K562 (cell line): ENCODE measurements around the gene YTHDF1. TPM values are rescaled to one million over a fixed set of nuclear protein-coding genes. Genes with fewer than 3 reads are reported as not detected.

Experiments
- CHAMP1 ChIP-seq: fragments of 450-650 bp; IDR thresholded peaks from 2 replicates; pipeline ENCODE4 v1.6.1; 2016; ENCODE audit warnings: mild to moderate bottlenecking
- CREM ChIP-seq: IDR thresholded peaks from 2 replicates; pipeline ENCODE4 v1.6.1; 2014; ENCODE audit warnings: antibody characterized with exemption, low read depth
- DIDO1 ChIP-seq: fragments of 450-650 bp; IDR thresholded peaks from 2 replicates; pipeline ENCODE4 v1.6.1; 2016; ENCODE audit warnings: low read depth, missing biosample characterization, missing genetic modification characterization
- ETV5 ChIP-seq: sonication (generic); formaldehyde crosslinking; IDR thresholded peaks from 2 replicates; pipeline ENCODE4 v1.4.0; 2020; ENCODE audit warnings: low read depth, mild to moderate bottlenecking, missing genetic modification reagents
- GTF2A2 ChIP-seq: IDR thresholded peaks from 2 replicates; pipeline ENCODE4 v1.6.1; 2016; ENCODE audit warnings: mild to moderate bottlenecking, missing genetic modification characterization, missing compliant biosample characterization
- KDM2B ChIP-seq: fragments of 250-450 bp; sonication (Bioruptor Pico); IDR thresholded peaks from 2 replicates; pipeline ENCODE4 v1.8.0; 2021; ENCODE audit warnings: mild to moderate bottlenecking, moderate library complexity
- LEF1 ChIP-seq: fragments of 450-650 bp; IDR thresholded peaks from 2 replicates; pipeline ENCODE4 v1.6.1; 2016; ENCODE audit warnings: mild to moderate bottlenecking
- MTF1 ChIP-seq: fragments of 250-450 bp; sonication (Bioruptor Pico); IDR thresholded peaks from 2 replicates; pipeline ENCODE4 v1.9.0; 2021; ENCODE audit warnings: moderate library complexity, mild to moderate bottlenecking, inconsistent platforms, borderline replicate concordance
- NFE2 ChIP-seq: IDR thresholded peaks from 2 replicates; pipeline ENCODE4 v1.6.1; 2014; ENCODE audit warnings: antibody characterized with exemption, low read depth
- POLR2G ChIP-seq: fragments of 200-400 bp; formaldehyde crosslinking; IDR thresholded peaks from 2 replicates; pipeline ENCODE4 v1.6.1; 2017; ENCODE audit warnings: low read depth, mild to moderate bottlenecking, antibody characterized with exemption, low read length, moderate library complexity
- SMARCA4 ChIP-seq: fragments of 450-650 bp; IDR thresholded peaks from 2 replicates; pipeline ENCODE4 v1.6.1; 2016
- ZNF143 ChIP-seq: sonication (generic); formaldehyde crosslinking; IDR thresholded peaks from 2 replicates; pipeline ENCODE4 v1.9.0; 2022; ENCODE audit warnings: mild to moderate bottlenecking, missing genetic modification reagents
- ZNF239 ChIP-seq: fragments of 250-450 bp; sonication (Bioruptor Pico); IDR thresholded peaks from 2 replicates; pipeline ENCODE4 v1.4.0; 2020; ENCODE audit warnings: mild to moderate bottlenecking
- polyA plus RNA-seq, 8 experiments: library from polyadenylated mRNA; depleted of rRNA in 4 of 8; stranded (reverse) in 5 of 8; unstranded in 3 of 8; fragments of >200 nt; fragmentation: Nextera tagmentation in 2 of 8; fragmentation: Illumina TruSeq in 1 of 8; extraction: Ambion mirVana in 2 of 8; extraction: Trizol in 1 of 8; gene quantifications; 2 replicates each; pipeline versions ENCODE4 v1.2.1 to v1.2.3, GENCODE V29; 2011 to 2014; ENCODE audit warnings: inconsistent platforms in 1 of 8, missing spikeins in 1 of 8
- total RNA-seq, 7 experiments: library from RNA; depleted of rRNA in 6 of 7; stranded (reverse); fragments of >200 nt in 6 of 7; fragmentation: Illumina TruSeq in 2 of 7; extraction: Trizol in 2 of 7; gene quantifications; 2 replicates each; pipeline versions ENCODE4 v1.2.1 to v1.2.3, GENCODE V29; 2011 to 2021; ENCODE audit warnings: low replicate concordance in 1 of 7
- TF ChIP-seq, protein P1 (sequence below), 2 experiments: fragments of 450-650 bp; formaldehyde crosslinking in 1 of 2; IDR thresholded peaks; 2 replicates each; pipeline versions ENCODE4 v1.4.0 to v1.6.1; 2014 to 2020; ENCODE audit warnings: mild to moderate bottlenecking in 2 of 2, borderline replicate concordance in 1 of 2, low read depth in 1 of 2

Gene YTHDF1
- total and polyA plus RNA-seq, 9 of the 15 experiments (the other 6 are each of a cell fraction or from before 2014, with no cell fraction given): 10.1 to 42.4 (median 27.8) TPM

DNA sequence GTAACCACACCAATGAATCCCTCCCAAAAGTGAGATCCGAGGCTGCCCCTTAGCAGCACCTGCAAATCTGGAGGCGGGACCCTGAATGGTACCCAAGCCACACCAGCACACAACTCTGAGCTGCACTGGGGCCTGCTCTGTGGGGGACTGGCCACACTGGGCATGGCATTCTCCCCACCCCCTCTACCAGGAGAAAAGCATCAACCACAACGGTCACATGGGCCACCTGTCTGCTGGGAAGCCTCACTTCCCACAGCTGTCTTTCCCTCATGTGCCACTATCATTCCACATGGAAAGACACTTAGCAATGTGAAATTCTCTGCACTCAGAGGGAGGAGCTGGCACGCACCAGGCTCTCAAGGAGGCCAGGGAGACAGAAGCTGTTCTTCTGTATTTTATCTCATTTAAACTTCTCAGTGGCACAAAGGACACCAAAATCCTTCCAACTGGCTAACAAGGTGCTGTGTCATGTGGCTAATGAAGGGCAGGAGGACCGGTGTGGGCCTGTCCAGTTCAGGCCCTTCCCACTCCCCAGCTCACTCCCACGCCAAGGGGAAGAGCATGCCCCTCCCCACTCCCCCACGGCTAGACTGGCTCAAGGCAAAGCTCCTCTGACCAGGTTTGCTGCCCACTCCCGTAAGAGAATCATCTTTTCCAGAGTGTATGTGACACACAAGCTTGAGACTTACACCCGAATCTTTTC lies 19.0 kb downstream of the YTHDF1 start (continued):
- TF ChIP-seq, protein P1, sequence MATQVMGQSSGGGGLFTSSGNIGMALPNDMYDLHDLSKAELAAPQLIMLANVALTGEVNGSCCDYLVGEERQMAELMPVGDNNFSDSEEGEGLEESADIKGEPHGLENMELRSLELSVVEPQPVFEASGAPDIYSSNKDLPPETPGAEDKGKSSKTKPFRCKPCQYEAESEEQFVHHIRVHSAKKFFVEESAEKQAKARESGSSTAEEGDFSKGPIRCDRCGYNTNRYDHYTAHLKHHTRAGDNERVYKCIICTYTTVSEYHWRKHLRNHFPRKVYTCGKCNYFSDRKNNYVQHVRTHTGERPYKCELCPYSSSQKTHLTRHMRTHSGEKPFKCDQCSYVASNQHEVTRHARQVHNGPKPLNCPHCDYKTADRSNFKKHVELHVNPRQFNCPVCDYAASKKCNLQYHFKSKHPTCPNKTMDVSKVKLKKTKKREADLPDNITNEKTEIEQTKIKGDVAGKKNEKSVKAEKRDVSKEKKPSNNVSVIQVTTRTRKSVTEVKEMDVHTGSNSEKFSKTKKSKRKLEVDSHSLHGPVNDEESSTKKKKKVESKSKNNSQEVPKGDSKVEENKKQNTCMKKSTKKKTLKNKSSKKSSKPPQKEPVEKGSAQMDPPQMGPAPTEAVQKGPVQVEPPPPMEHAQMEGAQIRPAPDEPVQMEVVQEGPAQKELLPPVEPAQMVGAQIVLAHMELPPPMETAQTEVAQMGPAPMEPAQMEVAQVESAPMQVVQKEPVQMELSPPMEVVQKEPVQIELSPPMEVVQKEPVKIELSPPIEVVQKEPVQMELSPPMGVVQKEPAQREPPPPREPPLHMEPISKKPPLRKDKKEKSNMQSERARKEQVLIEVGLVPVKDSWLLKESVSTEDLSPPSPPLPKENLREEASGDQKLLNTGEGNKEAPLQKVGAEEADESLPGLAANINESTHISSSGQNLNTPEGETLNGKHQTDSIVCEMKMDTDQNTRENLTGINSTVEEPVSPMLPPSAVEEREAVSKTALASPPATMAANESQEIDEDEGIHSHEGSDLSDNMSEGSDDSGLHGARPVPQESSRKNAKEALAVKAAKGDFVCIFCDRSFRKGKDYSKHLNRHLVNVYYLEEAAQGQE (IDR thresholded peaks at IDR 0.05; ENCODE audit: borderline replicate concordance): peak; percentile 45; the same call in 1 of the 2 replicates
- TF ChIP-seq, protein P1 (CRISPR knock-in tag; IDR thresholded peaks at IDR 0.05; ENCODE audit: low read depth): no peak
- TF ChIP-seq CREM: 0 out of 2 replicates have a peak, but pooled peaks have one; percentile 6
- no peak for TF ChIP-seq ZNF239 (CRISPR knock-in tag)
- no peak for TF ChIP-seq DIDO1
- 0 out of 2 replicates have a peak, but pooled peaks have one; percentile 17 for TF ChIP-seq POLR2G
- TF ChIP-seq MTF1 (CRISPR knock-in tag): no peak
- no peak for TF ChIP-seq ETV5 (CRISPR knock-in tag)
- no peak for TF ChIP-seq SMARCA4
- peak; percentile 54; the same call in 1 of the 2 replicates for TF ChIP-seq NFE2
- TF ChIP-seq CHAMP1: no peak
- no peak for TF ChIP-seq GTF2A2 (tag)
- TF ChIP-seq LEF1: no peak
- no peak for TF ChIP-seq KDM2B (CRISPR knock-in tag)
- TF ChIP-seq ZNF143 (CRISPR knock-in tag): no peak
